Smooth muscle cell (in vitro differentiated cells): Measurements from ENCODE around the gene NEUROD2. TPM values are rescaled to one million over a fixed set of nuclear protein-coding genes. Genes with fewer than 3 reads are reported as not detected.

ENCODE experiments used
- DNase-seq: peaks from one replicate; lab custom pipeline; 2025; ENCODE audit not compliant: unreplicated experiment; lab: John Stamatoyannopoulos, UW
- H2AFZ ChIP-seq: fragments of 200-600 bp; sonication (generic); 2 replicates; pipeline ENCODE4 v1.6.0; 2016; ENCODE audit warnings: antibody characterized with exemption, low read depth, mild to moderate bottlenecking
- H3F3A ChIP-seq: fragments of 200-600 bp; sonication (generic); 2 replicates; pipeline ENCODE4 v1.6.0; 2017; ENCODE audit warnings: antibody characterized with exemption, low read depth
- H3K27ac ChIP-seq: fragments of 200-600 bp; sonication (generic); 2 replicates; pipeline ENCODE4 v1.5.1; 2016; ENCODE audit warnings: low read depth, mild to moderate bottlenecking
- H3K27me3 ChIP-seq: fragments of 200-600 bp; sonication (generic); 2 replicates; pipeline ENCODE4 v1.6.1; 2016; ENCODE audit warnings: low read depth, mild to moderate bottlenecking
- H3K36me3 ChIP-seq: fragments of 200-600 bp; sonication (generic); 2 replicates; pipeline ENCODE4 v1.5.1; 2016; ENCODE audit warnings: low read depth
- H3K4me1 ChIP-seq: fragments of 200-600 bp; sonication (generic); 2 replicates; pipeline ENCODE4 v1.5.1; 2016; ENCODE audit warnings: low read depth
- H3K4me2 ChIP-seq: fragments of 200-600 bp; sonication (generic); 2 replicates; pipeline ENCODE4 v1.6.0; 2016; ENCODE audit warnings: mild to moderate bottlenecking
- H3K4me3 ChIP-seq: fragments of 200-600 bp; sonication (generic); 2 replicates; pipeline ENCODE4 v1.5.1; 2016; ENCODE audit warnings: mild to moderate bottlenecking
- H3K79me2 ChIP-seq: fragments of 200-600 bp; sonication (generic); 2 replicates; pipeline ENCODE4 v1.6.0; 2016; ENCODE audit warnings: low read depth, mild to moderate bottlenecking
- H3K9ac ChIP-seq: fragments of 200-600 bp; sonication (generic); 2 replicates; pipeline ENCODE4 v1.6.0; 2016; ENCODE audit warnings: low read depth
- H3K9me3 ChIP-seq: fragments of 200-600 bp; sonication (generic); replicated peaks from 2 replicates; pipeline ENCODE4 v1.5.1; 2016; ENCODE audit warnings: low read depth
- H4K20me1 ChIP-seq: fragments of 200-600 bp; sonication (generic); 2 replicates; pipeline ENCODE4 v1.6.0; 2016; ENCODE audit warnings: low read depth
- CTCF ChIP-seq: fragments of 200-600 bp; sonication (generic); IDR thresholded peaks from 2 replicates; pipeline ENCODE4 v1.5.1; 2017; ENCODE audit warnings: borderline replicate concordance, mild to moderate bottlenecking, antibody characterized with exemption; ENCODE audit not compliant: insufficient read depth, poor library complexity, severe bottlenecking
- WGBS: methylation state at CpG from one replicate; pipeline ENCODE4 v1.1.7; 2016; ENCODE audit warnings: low lambda C conversion rate; 5-methylcytosine and 5-hydroxymethylcytosine counted together
- polyA plus RNA-seq: library from polyadenylated mRNA; unstranded; fragments of >200 nt; fragmentation: Nextera tagmentation; extraction: Ambion mirVana; gene quantifications from 2 replicates; pipeline ENCODE4 v1.2.1, GENCODE V29; 2016
- total RNA-seq: library from RNA; depleted of rRNA; stranded (reverse); fragments of >200 nt; gene quantifications from 2 replicates; pipeline ENCODE4 v1.2.3, GENCODE V29; 2014

The NEUROD2 gene
- total and polyA plus RNA-seq, 2 experiments from 2014 or later, result 0.19 TPM; not detected in 1

- TF ChIP-seq CTCF, result no peak
- Histone ChIP-seq H3K4me3 (peak overlapping the region; percentile 80), H3K27me3 (peaks cover 12% of the 10 kb centered on the region), H3K9me3 (no peaks in the 10 kb centered on the region), H4K20me1 (no peaks in the 10 kb centered on the region), H3K79me2 (no peaks in the 10 kb centered on the region), H2AFZ (peak overlapping the region; percentile 65), H3K9ac (peak overlapping the region; percentile 38), H3K27ac (peak overlapping the region; percentile 19), H3K4me2 (peak overlapping the region; percentile 92), H3K36me3 (no peaks in the 10 kb centered on the region), H3K4me1 (peaks cover under 1% of the 10 kb centered on the region), H3F3A (no peaks in the 10 kb centered on the region)
- DNase-seq, result peak; percentile 60
- WGBS, result 4% methylated on average over 44 of the region's 66 CpGs
Observed at GRCh38 chr17:39573447-39574298, 34.0 kb downstream of the NEUROD2 start.

- H3K4me1 ChIP-seq, result no peaks in the 10 kb centered on the region
- TF ChIP-seq CTCF, result no peak
- no peak overlapping the region for H2AFZ ChIP-seq
- no peak for DNase-seq
- no peaks in the 10 kb centered on the region for H3K9me3 ChIP-seq
- H4K20me1 ChIP-seq, result no peaks in the 10 kb centered on the region
- H3K79me2 ChIP-seq, result no peaks in the 10 kb centered on the region
- H3K4me3 ChIP-seq, result no peak overlapping the region
- H3K36me3 ChIP-seq, result no peaks in the 10 kb centered on the region
- H3K27ac ChIP-seq, result no peak overlapping the region
- H3K27me3 ChIP-seq, result peaks cover 10% of the 10 kb centered on the region
- no peak overlapping the region for H3K4me2 ChIP-seq
- H3F3A ChIP-seq, result no peaks in the 10 kb centered on the region
- no peak overlapping the region for H3K9ac ChIP-seq
- WGBS, result 83% methylated on average over 2 of the region's 2 CpGs
Observed at GRCh38 chr17:39572121-39572520, 35.6 kb downstream of the NEUROD2 start.

GRCh38 chr17:39569126-39569525 is 38.6 kb downstream of the NEUROD2 start:
- no peaks in the 10 kb centered on the region for H3K36me3 ChIP-seq
- H3K9ac ChIP-seq, result no peak overlapping the region
- H3K27me3 ChIP-seq, result no peaks in the 10 kb centered on the region
- no peaks in the 10 kb centered on the region for H3K4me1 ChIP-seq
- no peak overlapping the region for H3K4me2 ChIP-seq
- no peak overlapping the region for H3K4me3 ChIP-seq
- H2AFZ ChIP-seq, result no peak overlapping the region
- no peak for DNase-seq
- no peak overlapping the region for H3K27ac ChIP-seq
- no peaks in the 10 kb centered on the region for H3K9me3 ChIP-seq
- H3K79me2 ChIP-seq, result no peaks in the 10 kb centered on the region
- TF ChIP-seq CTCF, result no peak
- H3F3A ChIP-seq, result no peaks in the 10 kb centered on the region
- 89% methylated on average over 1 of the region's 1 CpG for WGBS
- H4K20me1 ChIP-seq, result no peaks in the 10 kb centered on the region

- no peaks in the 10 kb centered on the region for H3K36me3 ChIP-seq
- H3K4me2 ChIP-seq, result no peak overlapping the region
- H3K27ac ChIP-seq, result no peak overlapping the region
- H3K79me2 ChIP-seq, result no peaks in the 10 kb centered on the region
- H3K4me1 ChIP-seq, result no peaks in the 10 kb centered on the region
- H2AFZ ChIP-seq, result no peak overlapping the region
- TF ChIP-seq CTCF, result no peak
- no peaks in the 10 kb centered on the region for H3F3A ChIP-seq
- no peak overlapping the region for H3K4me3 ChIP-seq
- DNase-seq, result no peak
- H3K9ac ChIP-seq, result no peak overlapping the region
- WGBS, result 92% methylated on average over 9 of the region's 9 CpGs
- no peaks in the 10 kb centered on the region for H3K9me3 ChIP-seq
- H4K20me1 ChIP-seq, result no peaks in the 10 kb centered on the region
- no peaks in the 10 kb centered on the region for H3K27me3 ChIP-seq
Observed at GRCh38 chr17:39568702-39569101, 39.0 kb downstream of the NEUROD2 start.
